Uterus (tissue), 4 donors: ENCODE data around the gene RPS6KA2. TPM values are rescaled to one million over a fixed set of nuclear protein-coding genes. Genes with fewer than 3 reads are reported as not detected.

Experiments used
- DNase-seq, 2 donors: peaks; one replicate each; pipeline ENCODE4 v3.0.0-alpha.2; 2019 to 2020
- H3K27ac ChIP-seq, 2 donors: fragments of 200-600 bp; sonication (generic); 1 replicate in 1 of 2; 2 replicates in 1 of 2; pipeline ENCODE4 v1.5.1; 2016 to 2018
- H3K27me3 ChIP-seq, 2 donors: fragments of 200-600 bp; sonication (generic); one replicate each; pipeline ENCODE4 v1.5.1; 2018 to 2019; ENCODE audit warnings: control low read depth in 1 of 2
- H3K36me3 ChIP-seq, 2 donors: fragments of 200-600 bp; sonication (generic); one replicate each; pipeline ENCODE4 v1.5.1; 2019; ENCODE audit warnings: control low read depth in 1 of 2
- H3K4me1 ChIP-seq, 2 donors: fragments of 200-600 bp; sonication (generic); one replicate each; pipeline ENCODE4 v1.5.1; 2018 to 2019; ENCODE audit warnings: control low read depth in 1 of 2
- H3K4me3 ChIP-seq, 2 donors: fragments of 200-600 bp; sonication (generic); 1 replicate in 1 of 2; 2 replicates in 1 of 2; pipeline ENCODE4 v1.5.1; 2018 to 2019; ENCODE audit warnings: mild to moderate bottlenecking in 1 of 2
- H3K9me3 ChIP-seq, 2 donors: fragments of 200-600 bp; sonication (generic); one replicate each; pipeline ENCODE4 v1.5.1; 2019; ENCODE audit warnings: control low read depth in 1 of 2
- POLR2A ChIP-seq, 2 donors: fragments of 450-650 bp; IDR thresholded peaks; one replicate each; pipeline ENCODE4 v1.6.1; 2016; ENCODE audit warnings: antibody characterized with exemption in 2 of 2, mild to moderate bottlenecking in 1 of 2, moderate library complexity in 1 of 2
- intact Hi-C: fragments of 100-400 bp; cut with DNase I; formaldehyde crosslinking; loops from one replicate; pipeline ENCODE4 v1.15.1; 2023; ENCODE audit warnings: low total_unique reads
- total RNA-seq, 4 donors: library from RNA; depleted of rRNA in 3 of 4; stranded (reverse); fragments of >200 nt in 3 of 4; gene quantifications; one replicate each; pipeline versions ENCODE4 v1.1.0 to v1.2.4, GENCODE V29; 2014 to 2023
- TF ChIP-seq, protein P1 (sequence below), 4 experiments: fragments of 200-600 bp in 2 of 4; fragments of 450-650 bp in 2 of 4; sonication (generic) in 2 of 4; IDR thresholded peaks; one replicate each; pipeline ENCODE4 v1.5.1; 2016 to 2019; ENCODE audit warnings: antibody characterized with exemption in 4 of 4, mild to moderate bottlenecking in 2 of 4, moderate library complexity in 1 of 4
- donor health status: DM: yes; HTN: yes; CAD: no.

The RPS6KA2 gene
- total RNA-seq, 4 donors from 2014 or later = 34.0 to 78.4 (median 55.8) TPM

DNA sequence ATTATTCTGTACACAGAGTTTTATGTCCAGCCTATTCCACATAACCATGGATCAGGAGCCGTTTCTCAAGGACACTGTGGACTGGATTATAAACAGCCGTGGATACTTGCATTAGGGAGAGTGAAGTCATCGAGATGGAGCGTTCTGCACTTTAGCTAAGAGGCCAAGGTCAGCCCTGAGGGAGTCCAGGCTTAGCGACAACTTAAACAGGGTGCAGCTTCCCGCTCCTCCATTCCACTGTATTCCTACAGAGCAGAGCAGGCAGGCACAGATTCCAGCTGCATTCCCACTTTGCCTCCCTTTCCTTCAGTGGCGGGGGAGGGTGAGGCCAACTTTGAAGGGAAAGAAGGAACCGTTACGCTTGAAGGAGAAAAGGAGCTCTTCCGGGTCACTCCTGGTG, 100.1 kb downstream of the RPS6KA2 start:
- no peaks in the 10 kb centered on the region for H3K4me1 ChIP-seq
- H3K9me3 ChIP-seq = no peaks in the 10 kb centered on the region
- DNase-seq = no peak
- H3K27ac ChIP-seq = no peak overlapping the region
- no peaks in the 10 kb centered on the region for H3K27me3 ChIP-seq
- intact Hi-C loops = no loop called here
- TF ChIP-seq, protein P1, sequence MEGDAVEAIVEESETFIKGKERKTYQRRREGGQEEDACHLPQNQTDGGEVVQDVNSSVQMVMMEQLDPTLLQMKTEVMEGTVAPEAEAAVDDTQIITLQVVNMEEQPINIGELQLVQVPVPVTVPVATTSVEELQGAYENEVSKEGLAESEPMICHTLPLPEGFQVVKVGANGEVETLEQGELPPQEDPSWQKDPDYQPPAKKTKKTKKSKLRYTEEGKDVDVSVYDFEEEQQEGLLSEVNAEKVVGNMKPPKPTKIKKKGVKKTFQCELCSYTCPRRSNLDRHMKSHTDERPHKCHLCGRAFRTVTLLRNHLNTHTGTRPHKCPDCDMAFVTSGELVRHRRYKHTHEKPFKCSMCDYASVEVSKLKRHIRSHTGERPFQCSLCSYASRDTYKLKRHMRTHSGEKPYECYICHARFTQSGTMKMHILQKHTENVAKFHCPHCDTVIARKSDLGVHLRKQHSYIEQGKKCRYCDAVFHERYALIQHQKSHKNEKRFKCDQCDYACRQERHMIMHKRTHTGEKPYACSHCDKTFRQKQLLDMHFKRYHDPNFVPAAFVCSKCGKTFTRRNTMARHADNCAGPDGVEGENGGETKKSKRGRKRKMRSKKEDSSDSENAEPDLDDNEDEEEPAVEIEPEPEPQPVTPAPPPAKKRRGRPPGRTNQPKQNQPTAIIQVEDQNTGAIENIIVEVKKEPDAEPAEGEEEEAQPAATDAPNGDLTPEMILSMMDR (IDR thresholded peaks at IDR 0.05) = no peak
- no peak for TF ChIP-seq POLR2A (IDR thresholded peaks at IDR 0.05)
- no peaks in the 10 kb centered on the region for H3K36me3 ChIP-seq
- no peak overlapping the region for H3K4me3 ChIP-seq

DNA sequence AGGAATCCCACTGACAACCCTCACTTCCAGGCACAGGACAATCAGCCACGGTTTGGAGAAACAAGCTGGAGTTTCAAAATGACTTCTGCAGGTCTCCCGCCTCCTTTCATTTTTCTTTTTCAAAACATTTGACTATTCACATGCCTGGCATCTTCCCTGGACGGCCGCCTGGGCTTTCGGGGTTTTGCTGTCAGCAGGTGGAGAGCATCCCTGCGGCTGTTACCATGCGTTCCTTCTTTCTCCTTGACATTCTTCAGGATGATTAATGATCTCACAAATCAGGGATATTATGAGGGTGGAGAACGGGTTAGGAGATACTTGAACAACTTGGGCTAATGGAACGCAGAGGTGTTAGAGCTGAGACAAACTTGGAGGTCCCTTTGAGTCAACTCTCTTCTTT, 101.5 kb downstream of the RPS6KA2 start:
- no peak for DNase-seq
- no peaks in the 10 kb centered on the region for H3K36me3 ChIP-seq
- intact Hi-C loops = loop anchor here (2.0 kb wide), 1 partner anchor 25 kb away; no protein-coding TSS in a partner anchor
- H3K27ac ChIP-seq = no peak overlapping the region
- TF ChIP-seq POLR2A (IDR thresholded peaks at IDR 0.05) = no peak
- TF ChIP-seq, protein P1 (IDR thresholded peaks at IDR 0.05) = no peak
- H3K9me3 ChIP-seq = no peaks in the 10 kb centered on the region
- H3K4me3 ChIP-seq = no peak overlapping the region
- H3K27me3 ChIP-seq = no peaks in the 10 kb centered on the region
- H3K4me1 ChIP-seq = no peaks in the 10 kb centered on the region

DNA sequence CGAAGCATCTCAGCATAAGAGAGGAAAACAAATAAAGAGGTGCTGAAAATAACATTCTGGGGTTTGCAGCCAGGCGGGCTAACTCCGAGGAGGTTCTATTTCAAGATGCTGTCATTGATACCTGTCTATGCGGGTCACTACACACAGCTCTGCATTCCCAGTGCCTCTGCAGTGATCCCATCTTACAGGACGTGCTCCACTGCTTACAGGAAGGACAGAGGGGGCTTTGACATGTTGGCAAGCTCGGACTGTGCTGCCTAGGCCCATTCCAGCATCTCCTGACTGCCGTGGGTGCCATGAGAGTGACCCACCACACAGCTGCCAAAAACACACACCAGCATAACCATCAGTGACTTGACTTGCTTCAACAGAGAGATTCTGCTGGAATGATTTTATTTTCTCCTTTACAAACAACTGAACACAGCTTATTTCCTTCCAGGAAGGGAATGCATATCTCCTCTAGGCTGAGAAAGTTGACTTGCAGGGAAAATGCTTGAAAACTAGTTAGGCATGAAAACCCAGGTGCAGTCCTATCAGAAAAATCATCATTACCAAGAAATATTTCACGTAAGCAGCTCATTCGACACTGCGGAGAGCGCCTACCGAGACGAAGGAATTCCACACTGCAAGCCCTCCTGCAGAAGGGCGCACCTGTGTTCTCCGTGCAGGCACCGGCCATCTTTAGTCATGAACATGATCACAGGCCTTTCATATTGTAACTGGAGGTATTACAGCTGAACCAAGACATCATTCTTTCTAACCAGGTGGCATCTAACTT, 103.1 kb downstream of the RPS6KA2 start:
- no peak overlapping the region for H3K4me3 ChIP-seq
- H3K27ac ChIP-seq = no peak overlapping the region
- no peaks in the 10 kb centered on the region for H3K9me3 ChIP-seq
- no peaks in the 10 kb centered on the region for H3K36me3 ChIP-seq
- no peaks in the 10 kb centered on the region for H3K27me3 ChIP-seq
- intact Hi-C loops = loop anchor here (2.0 kb wide), 1 partner anchor 27 kb away; no protein-coding TSS in a partner anchor
- TF ChIP-seq, protein P1 (IDR thresholded peaks at IDR 0.05) = no peak
- TF ChIP-seq POLR2A (IDR thresholded peaks at IDR 0.05) = no peak
- no peaks in the 10 kb centered on the region for H3K4me1 ChIP-seq
- DNase-seq = no peak

DNA sequence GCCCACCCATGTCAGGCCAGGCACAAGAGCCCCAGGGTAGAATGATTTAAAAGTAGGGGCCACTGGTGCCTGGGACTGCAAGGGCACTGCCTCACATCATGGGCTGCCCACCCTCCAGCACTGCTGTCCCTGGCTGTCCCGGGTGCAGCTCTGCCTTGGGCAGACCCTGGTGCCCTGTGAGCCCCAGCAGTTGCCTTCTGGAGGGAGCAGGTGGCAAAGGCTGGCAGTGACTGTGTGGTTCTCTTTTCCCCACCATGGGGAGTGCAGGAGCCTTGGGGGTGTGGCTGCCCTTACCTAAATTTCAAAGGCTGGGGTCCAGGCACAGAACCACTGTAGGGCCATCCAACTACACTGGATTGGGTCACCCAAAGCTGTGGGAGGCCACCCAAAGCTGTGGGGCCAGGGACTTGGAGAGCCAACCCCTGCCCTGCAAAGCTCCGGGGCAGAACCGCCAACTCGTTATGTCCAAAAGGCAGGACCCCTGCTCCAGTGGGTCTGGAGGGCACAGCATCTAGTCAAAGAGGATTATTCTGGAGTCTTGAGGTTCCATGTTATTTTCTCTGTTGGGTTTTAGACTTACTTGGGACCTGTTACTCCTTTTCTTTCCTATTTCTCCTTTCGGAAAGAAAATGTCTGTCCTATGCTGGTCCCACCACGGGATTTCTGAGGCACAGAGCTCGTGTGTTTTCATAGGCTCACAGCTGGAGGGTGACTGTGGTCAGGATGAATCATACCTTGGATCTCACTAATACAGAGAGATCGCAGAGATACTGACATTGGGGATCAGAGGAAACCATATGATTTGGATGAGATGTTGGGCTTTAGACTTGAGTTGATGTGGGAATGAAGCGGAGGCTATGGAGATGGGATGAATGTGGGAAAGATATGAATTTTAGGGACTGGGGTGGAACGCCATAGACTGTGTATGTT, 105.9 kb downstream of the RPS6KA2 start:
- intact Hi-C loops = no loop called here
- Histone ChIP-seq H3K9me3 (no peaks in the 10 kb centered on the region), H3K36me3 (no peaks in the 10 kb centered on the region), H3K4me1 (no peaks in the 10 kb centered on the region), H3K27me3 (no peaks in the 10 kb centered on the region), H3K4me3 (no peak overlapping the region), H3K27ac (no peak overlapping the region)
- no peak for DNase-seq
- no peak for TF ChIP-seq POLR2A (IDR thresholded peaks at IDR 0.05)
- TF ChIP-seq, protein P1 (IDR thresholded peaks at IDR 0.05) = no peak
